K562 (cell line): Measurements from ENCODE around the gene CITED2. TPM values are rescaled to one million over a fixed set of nuclear protein-coding genes. Genes with fewer than 3 reads are reported as not detected.

Experiments used
- ATAC-seq: fragments of 200-7000 bp; cut with Tn5 transposase; 3 replicates; pipeline ENCODE4 v1.9.1; 2020; ENCODE audit warnings: moderate library complexity
- BruUV-seq: library from RNA; stranded (reverse); fragments of 400-500 nt; replicated peaks from 2 replicates; lab custom pipeline; 2021; lab: Mats Ljungman, UMichigan
- CTCF ChIA-PET: fragments of 300-600 bp; formaldehyde crosslinking; extraction: SDS; loops from one replicate; lab custom pipeline; 2021; ENCODE audit warnings: low intra/inter-chr PET ratio; lab: Yijun Ruan, JAX
- POLR2A ChIA-PET: fragments of 300-600, 350-650 bp; sonication (Branson Sonifier 250); formaldehyde crosslinking; extraction: SDS; loops from one replicate; lab custom pipeline; 2021; ENCODE audit warnings: antibody characterized with exemption, inconsistent platforms; lab: Yijun Ruan, JAX
- DNase-seq, 4 experiments: peaks; one replicate each; pipeline versions ENCODE4 v3.0.0 to v3.0.0-alpha.2; 2011 to 2018; ENCODE audit warnings: low spot score in 3 of 4, mixed read lengths in 3 of 4; ENCODE audit errors: extremely low read depth in 1 of 4
- FAIRE-seq: peaks from 2 replicates; lab custom pipeline; 2011; peaks lifted over from hg19 to GRCh38; lab: Jason Lieb, UNC
- H2AFZ ChIP-seq: 2 replicates; pipeline ENCODE4 v1.6.0; 2011; ENCODE audit warnings: low read depth, low read length, control low read depth, inconsistent platforms
- H3K27ac ChIP-seq: fragments of 200-600 bp; 3 replicates; pipeline ENCODE4 v1.8.0; 2011; ENCODE audit warnings: low read depth, mild to moderate bottlenecking, control low read depth, inconsistent platforms, low read length, moderate library complexity, mixed read lengths; ENCODE audit errors: extremely low read depth
- H3K27me3 ChIP-seq, 2 experiments: fragments of 300-600 bp in 1 of 2; 2 replicates in 1 of 2; 3 replicates in 1 of 2; pipeline versions ENCODE4 v1.6.0 to v1.8.0; 2011; ENCODE audit warnings: inconsistent platforms in 2 of 2, low read length in 2 of 2, mild to moderate bottlenecking in 1 of 2, mixed read lengths in 1 of 2, moderate library complexity in 1 of 2; ENCODE audit not compliant: control insufficient read depth in 2 of 2, insufficient read depth in 2 of 2
- H3K36me3 ChIP-seq: fragments of 300-600 bp; 3 replicates; pipeline ENCODE4 v1.8.0; 2011; ENCODE audit warnings: mild to moderate bottlenecking, low read length, inconsistent platforms; ENCODE audit not compliant: control insufficient read depth, insufficient read depth
- H3K4me1 ChIP-seq, 2 experiments: fragments of 200-600 bp in 1 of 2; replicated peaks in 1 of 2; 2 replicates in 1 of 2; 3 replicates in 1 of 2; pipeline versions ENCODE4 v1.5.1 to v1.8.0; 2011; ENCODE audit warnings: inconsistent platforms in 2 of 2, low read length in 2 of 2, mild to moderate bottlenecking in 1 of 2, mixed read lengths in 1 of 2, moderate library complexity in 1 of 2; ENCODE audit not compliant: control insufficient read depth in 2 of 2, insufficient read depth in 2 of 2
- H3K4me2 ChIP-seq: 2 replicates; pipeline ENCODE4 v1.6.1; 2011; ENCODE audit warnings: low read length, control low read depth, inconsistent platforms, mixed read lengths; ENCODE audit not compliant: insufficient read depth
- H3K4me3 ChIP-seq: fragments of 200-600 bp; sonication (generic), shearing (Covaris generic); 2 replicates; pipeline ENCODE4 v1.5.1; 2016; ENCODE audit warnings: control low read depth, inconsistent platforms
- H3K79me2 ChIP-seq: fragments of 200-600 bp; 3 replicates; pipeline ENCODE4 v1.8.0; 2011; ENCODE audit warnings: low read length, inconsistent platforms; ENCODE audit not compliant: control insufficient read depth, insufficient read depth
- H3K9ac ChIP-seq, 2 experiments: 2 replicates each; pipeline versions ENCODE4 v1.6.0 to v1.6.1; 2011; ENCODE audit warnings: low read depth in 2 of 2, low read length in 2 of 2, control low read depth in 1 of 2, inconsistent platforms in 1 of 2, mild to moderate bottlenecking in 1 of 2, mixed read lengths in 1 of 2; ENCODE audit not compliant: insufficient read depth in 1 of 2
- H3K9me1 ChIP-seq: one replicate; pipeline ENCODE4 v1.6.0; 2011; ENCODE audit warnings: inconsistent platforms, mild to moderate bottlenecking, low read length, moderate library complexity; ENCODE audit not compliant: control insufficient read depth, insufficient read depth
- H3K9me3 ChIP-seq: replicated peaks from 2 replicates; pipeline ENCODE4 v1.5.1; 2011; ENCODE audit warnings: low read depth, low read length, inconsistent platforms; ENCODE audit not compliant: control insufficient read depth, insufficient read depth
- H4K20me1 ChIP-seq: replicated peaks from 2 replicates; pipeline ENCODE4 v1.6.1; 2011; ENCODE audit warnings: low read length, inconsistent platforms, mixed read lengths; ENCODE audit not compliant: control insufficient read depth, insufficient read depth
- ELF4 ChIP-seq: fragments of 450-650 bp; formaldehyde crosslinking; IDR thresholded peaks from 2 replicates; pipeline ENCODE4 v1.4.0; 2022; ENCODE audit warnings: missing genetic modification characterization
- EZH2 ChIP-seq: IDR thresholded peaks from 2 replicates; pipeline ENCODE4 v1.6.1; 2012; ENCODE audit warnings: low read depth, mild to moderate bottlenecking, inconsistent platforms, low read length, borderline replicate concordance
- IRF2 ChIP-seq: sonication (generic); formaldehyde crosslinking; IDR thresholded peaks from 2 replicates; pipeline ENCODE4 v1.8.1; 2022; ENCODE audit warnings: mild to moderate bottlenecking, missing genetic modification reagents
- POLR2AphosphoS2 ChIP-seq: IDR thresholded peaks from 2 replicates; pipeline ENCODE4 v1.6.1; 2012; ENCODE audit warnings: low read length, improper control_type of control experiment
- SMC3 ChIP-seq: conservative IDR thresholded peaks from 2 replicates; pipeline ENCODE4 v1.6.1; 2011; ENCODE audit warnings: low read depth, low read length, improper control_type of control experiment; ENCODE audit not compliant: insufficient read depth
- SNIP1 ChIP-seq: fragments of 450-650 bp; IDR thresholded peaks from 2 replicates; pipeline ENCODE4 v1.7.1; 2017; ENCODE audit warnings: low read depth, mild to moderate bottlenecking
- SOX6 ChIP-seq: fragments of 450-650 bp; IDR thresholded peaks from 2 replicates; pipeline ENCODE4 v1.6.1; 2014; ENCODE audit warnings: mild to moderate bottlenecking
- TARDBP ChIP-seq: fragments of 450-650 bp; IDR thresholded peaks from 2 replicates; pipeline ENCODE4 v1.6.1; 2016
- TEAD2 ChIP-seq: fragments of 450-650 bp; IDR thresholded peaks from 2 replicates; pipeline ENCODE4 v1.6.1; 2016; ENCODE audit warnings: missing genetic modification characterization, control low read depth, missing compliant biosample characterization
- ZBED1 ChIP-seq: IDR thresholded peaks from 2 replicates; pipeline ENCODE4 v1.6.1; 2014
- ZNF184 ChIP-seq: sonication (generic); formaldehyde crosslinking; IDR thresholded peaks from 2 replicates; pipeline ENCODE4 v1.5.0; 2020; ENCODE audit warnings: missing genetic modification reagents
- WGBS: fragments of 100-300 bp; shearing (Covaris generic); methylation state at CpG from one replicate; pipeline ENCODE4 v1.1.6; 2016; ENCODE audit warnings: low coverage, mixed read lengths; ENCODE audit not compliant: insufficient coverage; ENCODE audit errors: missing lambda C conversion rate; 5-methylcytosine and 5-hydroxymethylcytosine counted together
- in situ Hi-C: fragments of 300-500 bp; cut with MboI; formaldehyde crosslinking; loops from 4 replicates; pipeline ENCODE4 v1.15.0; 2018; ENCODE audit warnings: inconsistent platforms, mixed read lengths
- intact Hi-C: fragments of 100-400 bp; cut with micrococcal nuclease; formaldehyde crosslinking; loops from 2 replicates; pipeline ENCODE4 v1.14.2; 2022
- polyA plus RNA-seq, 8 experiments: library from polyadenylated mRNA; depleted of rRNA in 4 of 8; stranded (reverse) in 5 of 8; unstranded in 3 of 8; fragments of >200 nt; fragmentation: Nextera tagmentation in 2 of 8; fragmentation: Illumina TruSeq in 1 of 8; extraction: Ambion mirVana in 2 of 8; extraction: Trizol in 1 of 8; gene quantifications; 2 replicates each; pipeline versions ENCODE4 v1.2.1 to v1.2.3, GENCODE V29; 2011 to 2014; ENCODE audit warnings: inconsistent platforms in 1 of 8, missing spikeins in 1 of 8
- total RNA-seq, 7 experiments: library from RNA; depleted of rRNA in 6 of 7; stranded (reverse); fragments of >200 nt in 6 of 7; fragmentation: Illumina TruSeq in 2 of 7; extraction: Trizol in 2 of 7; gene quantifications; 2 replicates each; pipeline versions ENCODE4 v1.2.1 to v1.2.3, GENCODE V29; 2011 to 2021; ENCODE audit warnings: low replicate concordance in 1 of 7
- TF ChIP-seq, protein P1 (sequence below): fragments of 450-650 bp; conservative IDR thresholded peaks from 2 replicates; pipeline ENCODE4 v1.6.1; 2016; ENCODE audit warnings: missing genetic modification characterization, low read depth, mild to moderate bottlenecking, missing compliant biosample characterization, moderate library complexity
- TF ChIP-seq, protein P2 (sequence below): fragments of 200-800 bp; sonication (Bioruptor generic); IDR thresholded peaks from 2 replicates; pipeline ENCODE4 v1.6.1; 2017; ENCODE audit warnings: missing genetic modification characterization, missing compliant biosample characterization
- TF ChIP-seq, protein P3 (sequence below): fragments of 450-650 bp; IDR thresholded peaks from 2 replicates; pipeline ENCODE4 v1.7.1; 2018; ENCODE audit warnings: mild to moderate bottlenecking, low read depth; ENCODE audit not compliant: partially characterized antibody
- TF ChIP-seq, protein P4 (sequence below): IDR thresholded peaks from 2 replicates; pipeline ENCODE4 v1.6.1; 2011; ENCODE audit not compliant: insufficient read length; ENCODE audit errors: extremely low read depth
- TF ChIP-seq, protein P5 (sequence below): sonication (generic); formaldehyde crosslinking; IDR thresholded peaks from 2 replicates; pipeline ENCODE4 v1.8.1; 2022; ENCODE audit warnings: missing genetic modification reagents

The CITED2 gene
- total and polyA plus RNA-seq, 9 of the 15 experiments (the other 6 are each of a cell fraction or from before 2014, with no cell fraction given): 0.21 to 86.1 (median 17.5) TPM

DNA sequence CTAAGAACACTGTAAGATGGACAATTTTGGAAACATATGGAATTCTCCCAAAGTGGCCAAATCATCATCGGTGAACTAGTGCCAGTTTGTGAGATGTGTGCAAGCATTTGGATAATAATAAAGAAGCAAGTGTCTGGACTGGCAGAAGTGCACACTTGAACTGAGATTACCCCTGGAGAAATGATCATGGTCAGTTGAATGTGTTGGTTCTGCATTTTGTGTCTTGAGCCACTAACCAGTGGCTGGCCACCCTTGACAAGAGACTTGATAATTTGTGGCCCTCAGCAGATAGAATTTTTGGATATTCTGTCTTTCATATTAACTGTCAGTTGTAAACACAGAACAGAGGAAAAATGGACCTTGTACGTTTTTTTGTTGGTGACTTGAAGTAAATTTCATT is 37.4 kb downstream of the CITED2 start:
- TF ChIP-seq, protein P1, sequence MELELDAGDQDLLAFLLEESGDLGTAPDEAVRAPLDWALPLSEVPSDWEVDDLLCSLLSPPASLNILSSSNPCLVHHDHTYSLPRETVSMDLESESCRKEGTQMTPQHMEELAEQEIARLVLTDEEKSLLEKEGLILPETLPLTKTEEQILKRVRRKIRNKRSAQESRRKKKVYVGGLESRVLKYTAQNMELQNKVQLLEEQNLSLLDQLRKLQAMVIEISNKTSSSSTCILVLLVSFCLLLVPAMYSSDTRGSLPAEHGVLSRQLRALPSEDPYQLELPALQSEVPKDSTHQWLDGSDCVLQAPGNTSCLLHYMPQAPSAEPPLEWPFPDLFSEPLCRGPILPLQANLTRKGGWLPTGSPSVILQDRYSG (tag): no peak
- TF ChIP-seq ZBED1: no peak
- TF ChIP-seq, protein P2, sequence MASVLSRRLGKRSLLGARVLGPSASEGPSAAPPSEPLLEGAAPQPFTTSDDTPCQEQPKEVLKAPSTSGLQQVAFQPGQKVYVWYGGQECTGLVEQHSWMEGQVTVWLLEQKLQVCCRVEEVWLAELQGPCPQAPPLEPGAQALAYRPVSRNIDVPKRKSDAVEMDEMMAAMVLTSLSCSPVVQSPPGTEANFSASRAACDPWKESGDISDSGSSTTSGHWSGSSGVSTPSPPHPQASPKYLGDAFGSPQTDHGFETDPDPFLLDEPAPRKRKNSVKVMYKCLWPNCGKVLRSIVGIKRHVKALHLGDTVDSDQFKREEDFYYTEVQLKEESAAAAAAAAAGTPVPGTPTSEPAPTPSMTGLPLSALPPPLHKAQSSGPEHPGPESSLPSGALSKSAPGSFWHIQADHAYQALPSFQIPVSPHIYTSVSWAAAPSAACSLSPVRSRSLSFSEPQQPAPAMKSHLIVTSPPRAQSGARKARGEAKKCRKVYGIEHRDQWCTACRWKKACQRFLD (CRISPR knock-in tag): no peak
- TF ChIP-seq TEAD2 (tag): no peak
- TF ChIP-seq, protein P3, sequence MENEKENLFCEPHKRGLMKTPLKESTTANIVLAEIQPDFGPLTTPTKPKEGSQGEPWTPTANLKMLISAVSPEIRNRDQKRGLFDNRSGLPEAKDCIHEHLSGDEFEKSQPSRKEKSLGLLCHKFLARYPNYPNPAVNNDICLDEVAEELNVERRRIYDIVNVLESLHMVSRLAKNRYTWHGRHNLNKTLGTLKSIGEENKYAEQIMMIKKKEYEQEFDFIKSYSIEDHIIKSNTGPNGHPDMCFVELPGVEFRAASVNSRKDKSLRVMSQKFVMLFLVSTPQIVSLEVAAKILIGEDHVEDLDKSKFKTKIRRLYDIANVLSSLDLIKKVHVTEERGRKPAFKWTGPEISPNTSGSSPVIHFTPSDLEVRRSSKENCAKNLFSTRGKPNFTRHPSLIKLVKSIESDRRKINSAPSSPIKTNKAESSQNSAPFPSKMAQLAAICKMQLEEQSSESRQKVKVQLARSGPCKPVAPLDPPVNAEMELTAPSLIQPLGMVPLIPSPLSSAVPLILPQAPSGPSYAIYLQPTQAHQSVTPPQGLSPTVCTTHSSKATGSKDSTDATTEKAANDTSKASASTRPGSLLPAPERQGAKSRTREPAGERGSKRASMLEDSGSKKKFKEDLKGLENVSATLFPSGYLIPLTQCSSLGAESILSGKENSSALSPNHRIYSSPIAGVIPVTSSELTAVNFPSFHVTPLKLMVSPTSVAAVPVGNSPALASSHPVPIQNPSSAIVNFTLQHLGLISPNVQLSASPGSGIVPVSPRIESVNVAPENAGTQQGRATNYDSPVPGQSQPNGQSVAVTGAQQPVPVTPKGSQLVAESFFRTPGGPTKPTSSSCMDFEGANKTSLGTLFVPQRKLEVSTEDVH: no peak
- no peak for TF ChIP-seq SNIP1
- TF ChIP-seq SMC3: no peak
- TF ChIP-seq ZNF184 (CRISPR knock-in tag): no peak
- TF ChIP-seq, protein P4, sequence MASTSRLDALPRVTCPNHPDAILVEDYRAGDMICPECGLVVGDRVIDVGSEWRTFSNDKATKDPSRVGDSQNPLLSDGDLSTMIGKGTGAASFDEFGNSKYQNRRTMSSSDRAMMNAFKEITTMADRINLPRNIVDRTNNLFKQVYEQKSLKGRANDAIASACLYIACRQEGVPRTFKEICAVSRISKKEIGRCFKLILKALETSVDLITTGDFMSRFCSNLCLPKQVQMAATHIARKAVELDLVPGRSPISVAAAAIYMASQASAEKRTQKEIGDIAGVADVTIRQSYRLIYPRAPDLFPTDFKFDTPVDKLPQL: no peak
- TF ChIP-seq POLR2AphosphoS2: no peak
- TF ChIP-seq, protein P5, sequence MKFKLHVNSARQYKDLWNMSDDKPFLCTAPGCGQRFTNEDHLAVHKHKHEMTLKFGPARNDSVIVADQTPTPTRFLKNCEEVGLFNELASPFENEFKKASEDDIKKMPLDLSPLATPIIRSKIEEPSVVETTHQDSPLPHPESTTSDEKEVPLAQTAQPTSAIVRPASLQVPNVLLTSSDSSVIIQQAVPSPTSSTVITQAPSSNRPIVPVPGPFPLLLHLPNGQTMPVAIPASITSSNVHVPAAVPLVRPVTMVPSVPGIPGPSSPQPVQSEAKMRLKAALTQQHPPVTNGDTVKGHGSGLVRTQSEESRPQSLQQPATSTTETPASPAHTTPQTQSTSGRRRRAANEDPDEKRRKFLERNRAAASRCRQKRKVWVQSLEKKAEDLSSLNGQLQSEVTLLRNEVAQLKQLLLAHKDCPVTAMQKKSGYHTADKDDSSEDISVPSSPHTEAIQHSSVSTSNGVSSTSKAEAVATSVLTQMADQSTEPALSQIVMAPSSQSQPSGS (CRISPR knock-in tag): no peak
- no peak for TF ChIP-seq IRF2 (CRISPR knock-in tag)
- TF ChIP-seq TARDBP: no peak
- TF ChIP-seq ELF4: no peak
- no peak for TF ChIP-seq EZH2
- no peak for TF ChIP-seq SOX6
- Histone ChIP-seq H3K27ac (no peak overlapping the region), H3K36me3 (no peaks in the 10 kb centered on the region), H4K20me1 (no peaks in the 10 kb centered on the region), H3K4me1 (no peaks in the 10 kb centered on the region), H3K9ac (no peak overlapping the region), H3K9me1 (no peaks in the 10 kb centered on the region), H3K27me3 (peaks cover 5 to 24% of the 10 kb centered on the region in 2 experiments), H3K4me3 (no peak overlapping the region), H2AFZ (no peak overlapping the region), H3K4me2 (no peak overlapping the region), H3K79me2 (no peaks in the 10 kb centered on the region), H3K9me3 (no peaks in the 10 kb centered on the region)
- intact Hi-C loops: no loop called here
- BruUV-seq: no TSS peak
- in situ Hi-C loops: no loop called here
- no peak for DNase-seq
- ATAC-seq: no peak
- CTCF ChIA-PET: no interaction called here
- WGBS: 14% methylated on average over 2 of the region's 2 CpGs
- FAIRE-seq: no peak
- POLR2A ChIA-PET: interaction anchor here (0.6 to 1.4 kb wide), 3 partner anchors 18 to 932 kb away, joined by 3 to 4 read pairs (median 4); no protein-coding TSS in a partner anchor
